ENCODE results near the gene NFATC1.
"Not testable (repeated sequence)": the region's sequence is repeated elsewhere in the genome, so short reads cannot be mapped to it uniquely, and the experiment has no call there.

NFATC1 gene

GRCh38 chr18:79476031-79476917 lies 80.5 kb downstream of the NFATC1 start:
- no peak for DNase-seq (ENCODE audit: low spot score)

- peak; percentile 91 for DNase-seq (ENCODE audit: low spot score)
Measured at GRCh38 chr18:79476918-79477571, 81.3 kb downstream of the NFATC1 start.

- DNase-seq (ENCODE audit: low spot score) = no peak
Measured at GRCh38 chr18:79477711-79478483, 82.2 kb downstream of the NFATC1 start.

- DNase-seq (ENCODE audit: low spot score) = no peak
Measured at GRCh38 chr18:79478484-79479115, 82.9 kb downstream of the NFATC1 start.

GRCh38 chr18:79479116-79479760 lies 83.5 kb downstream of the NFATC1 start:
- DNase-seq (ENCODE audit: low spot score) = no peak

- DNase-seq (ENCODE audit: low spot score) = no peak
Measured at GRCh38 chr18:79479761-79480161, 84.0 kb downstream of the NFATC1 start.

GRCh38 chr18:79480171-79481045 lies 84.7 kb downstream of the NFATC1 start:
- no peak for DNase-seq (ENCODE audit: low spot score)

- no peak for DNase-seq (ENCODE audit: low spot score)
Measured at GRCh38 chr18:79481046-79481790, 85.5 kb downstream of the NFATC1 start.

- not testable (repeated sequence) for DNase-seq (ENCODE audit: low spot score)
Measured at GRCh38 chr18:79483393-79483792, 87.7 kb downstream of the NFATC1 start.

GRCh38 chr18:79483971-79484491 lies 88.3 kb downstream of the NFATC1 start:
- no peak for DNase-seq (ENCODE audit: low spot score)

GRCh38 chr18:79484661-79485621 lies 89.2 kb downstream of the NFATC1 start:
- no peak for DNase-seq (ENCODE audit: low spot score)

- DNase-seq (ENCODE audit: low spot score) = no peak
Measured at GRCh38 chr18:79485788-79486355, 90.1 kb downstream of the NFATC1 start.

GRCh38 chr18:79486356-79487182 lies 90.8 kb downstream of the NFATC1 start:
- DNase-seq (ENCODE audit: low spot score) = no peak

GRCh38 chr18:79487183-79487800 lies 91.6 kb downstream of the NFATC1 start:
- DNase-seq (ENCODE audit: low spot score) = no peak

GRCh38 chr18:79487801-79488201 lies 92.1 kb downstream of the NFATC1 start:
- no peak for DNase-seq (ENCODE audit: low spot score)

GRCh38 chr18:79488311-79489050 lies 92.8 kb downstream of the NFATC1 start:
- DNase-seq (ENCODE audit: low spot score) = no peak

All from pons (tissue), 1 donor.